ENCODE data around the gene MLLT6.

MLLT6 gene

GRCh38 chr17:38729886-38730525 is 24.9 kb downstream of the MLLT6 start, which contains the start of gene CISD3:
TSS of gene CISD3 (plus strand) at chr17:38730341. CDS start at chr17:38730359, 18 bp downstream.
- peak; percentile 95 for DNase-seq

GRCh38 chr17:38730526-38731379 is 25.7 kb downstream of the MLLT6 start:
- DNase-seq: peak; percentile 85

GRCh38 chr17:38731526-38732294 is 26.6 kb downstream of the MLLT6 start:
- DNase-seq: peak; percentile 15

- DNase-seq: no peak
Observed at GRCh38 chr17:38732376-38733281, 27.6 kb downstream of the MLLT6 start.

- no peak for DNase-seq
Observed at GRCh38 chr17:38733282-38733981, 28.4 kb downstream of the MLLT6 start.

GRCh38 chr17:38733982-38734973 is 29.2 kb downstream of the MLLT6 start:
- peak; percentile 15 for DNase-seq

- DNase-seq: peak; percentile 59
Observed at GRCh38 chr17:38735161-38735997, 30.3 kb downstream of the MLLT6 start.

- no peak for DNase-seq
Observed at GRCh38 chr17:38738007-38738662, 33.1 kb downstream of the MLLT6 start.

- no peak for DNase-seq
Observed at GRCh38 chr17:38738686-38739085, 33.6 kb downstream of the MLLT6 start.

- no peak for DNase-seq
Observed at GRCh38 chr17:38739305-38739704, 34.2 kb downstream of the MLLT6 start.

- DNase-seq: no peak
Observed at GRCh38 chr17:38740044-38740443, 35.0 kb downstream of the MLLT6 start.

- no peak for DNase-seq
Observed at GRCh38 chr17:38740806-38741205, 35.7 kb downstream of the MLLT6 start.

GRCh38 chr17:38741461-38741860 is 36.4 kb downstream of the MLLT6 start:
- DNase-seq: no peak

- peak; percentile 69 for DNase-seq
Observed at GRCh38 chr17:38741921-38742410, 36.9 kb downstream of the MLLT6 start.

- DNase-seq: peak; percentile 92
Observed at GRCh38 chr17:38742411-38743308, 37.6 kb downstream of the MLLT6 start.

GRCh38 chr17:38743556-38744171 is 38.6 kb downstream of the MLLT6 start:
- DNase-seq: peak; percentile 88

- DNase-seq: peak; percentile 98
Observed at GRCh38 chr17:38745545-38745944, 40.5 kb downstream of the MLLT6 start.
